HS-5 (cell line): ENCODE measurements around the gene LRRC8D.

Experiments
- DNase-seq: peaks from one replicate; pipeline ENCODE4 v3.0.0-alpha.2; 2012; ENCODE audit warnings: low read depth

Gene LRRC8D

GRCh38 chr1:89896105-89896942 lies 75.5 kb downstream of the LRRC8D start:
- DNase-seq, result no peak

- DNase-seq, result no peak
These were observed 76.7 kb downstream of the LRRC8D start for GRCh38 chr1:89897347-89898133.

- DNase-seq, result no peak
These were observed 77.3 kb downstream of the LRRC8D start for GRCh38 chr1:89898150-89898549.

- no peak for DNase-seq
These were observed 78.1 kb downstream of the LRRC8D start for GRCh38 chr1:89898695-89899470.

GRCh38 chr1:89900323-89900722 lies 79.5 kb downstream of the LRRC8D start:
- no peak for DNase-seq

- no peak for DNase-seq
These were observed 80.2 kb downstream of the LRRC8D start for GRCh38 chr1:89900791-89901708.

GRCh38 chr1:89901957-89902669 lies 81.3 kb downstream of the LRRC8D start:
- DNase-seq, result no peak

GRCh38 chr1:89903550-89903949 lies 82.7 kb downstream of the LRRC8D start:
- no peak for DNase-seq

GRCh38 chr1:89904219-89904980 lies 83.6 kb downstream of the LRRC8D start:
- DNase-seq, result no peak

GRCh38 chr1:89905395-89906058 lies 84.7 kb downstream of the LRRC8D start:
- DNase-seq, result no peak

- DNase-seq, result no peak
These were observed 85.3 kb downstream of the LRRC8D start for GRCh38 chr1:89906088-89906487.

GRCh38 chr1:89907727-89908212 lies 86.9 kb downstream of the LRRC8D start:
- DNase-seq, result no peak

- no peak for DNase-seq
These were observed 87.4 kb downstream of the LRRC8D start for GRCh38 chr1:89908273-89908671.

- peak; percentile 68 for DNase-seq
These were observed 88.0 kb downstream of the LRRC8D start for GRCh38 chr1:89908672-89909436.

- no peak for DNase-seq
These were observed 89.4 kb downstream of the LRRC8D start for GRCh38 chr1:89910268-89910667.

GRCh38 chr1:89910780-89911179 lies 89.9 kb downstream of the LRRC8D start:
- DNase-seq, result peak; percentile 95

GRCh38 chr1:89911191-89911991 lies 90.6 kb downstream of the LRRC8D start:
- no peak for DNase-seq

- no peak for DNase-seq
These were observed 91.2 kb downstream of the LRRC8D start for GRCh38 chr1:89912073-89912472.
